B cell (primary cell): ENCODE results near the gene DAO. TPM values are rescaled to one million over a fixed set of nuclear protein-coding genes. Genes with fewer than 3 reads are reported as not detected.

ENCODE experiments used
- ATAC-seq: fragments of 200-7000 bp; cut with Tn5 transposase; one replicate; pipeline ENCODE4 v1.10.0; 2021; ENCODE audit warnings: low read depth, mild to moderate bottlenecking, moderate number of reproducible peaks, moderate library complexity
- CTCF ChIA-PET: fragments of 350-600 bp; sonication (Branson Sonifier 250); formaldehyde crosslinking; loops from one replicate; lab custom pipeline; 2021; ENCODE audit warnings: antibody characterized with exemption, inconsistent platforms; lab: Charles Lee
- POLR2A ChIA-PET: fragments of 350-600 bp; sonication (Branson Sonifier 250); formaldehyde crosslinking; loops from one replicate; lab custom pipeline; 2021; ENCODE audit warnings: antibody characterized with exemption; lab: Charles Lee
- DNase-seq: peaks from one replicate; pipeline ENCODE4 v3.0.0; 2013
- H2AFZ ChIP-seq: 2 replicates; pipeline ENCODE4 v1.6.1; 2012; ENCODE audit warnings: mild to moderate bottlenecking, low read depth, low read length; ENCODE audit not compliant: insufficient read depth, poor library complexity, severe bottlenecking
- H3K27ac ChIP-seq, 2 donors: 1 replicate in 1 of 2; 2 replicates in 1 of 2; pipeline ENCODE4 v1.5.1; 2012 to 2013; ENCODE audit warnings: low read length in 2 of 2, mild to moderate bottlenecking in 2 of 2, moderate library complexity in 1 of 2
- H3K27me3 ChIP-seq, 4 experiments: fragments of 200-600 bp in 1 of 4; sonication (generic) in 1 of 4; replicated peaks in 1 of 4; 1 replicate in 2 of 4; 2 replicates in 2 of 4; pipeline versions ENCODE4 v1.6.1 to v1.7.0; 2013 to 2016; ENCODE audit warnings: low read length in 3 of 4, mild to moderate bottlenecking in 2 of 4, mixed read lengths in 1 of 4, moderate library complexity in 1 of 4; ENCODE audit not compliant: insufficient read depth in 4 of 4, control insufficient read depth in 3 of 4; ENCODE audit errors: control extremely low read depth in 1 of 4
- H3K36me3 ChIP-seq, 2 experiments: replicated peaks in 1 of 2; 1 replicate in 1 of 2; 2 replicates in 1 of 2; pipeline versions ENCODE4 v1.6.1 to v1.7.1; 2013; ENCODE audit warnings: low read length in 1 of 2; ENCODE audit not compliant: insufficient read depth in 2 of 2, control insufficient read depth in 1 of 2; ENCODE audit errors: control extremely low read depth in 1 of 2, extremely low read depth in 1 of 2
- H3K4me1 ChIP-seq, 2 donors: fragments of 200-600 bp in 1 of 2; sonication (generic) in 1 of 2; 1 replicate in 1 of 2; 2 replicates in 1 of 2; pipeline versions ENCODE4 v1.5.1 to v1.6.1; 2013 to 2017; ENCODE audit warnings: low read length in 2 of 2; ENCODE audit not compliant: control insufficient read depth in 2 of 2, insufficient read depth in 2 of 2
- H3K4me2 ChIP-seq: replicated peaks from 2 replicates; pipeline ENCODE3; 2012; ENCODE audit warnings: mild to moderate bottlenecking, low read depth, low read length; ENCODE audit not compliant: poor library complexity, severe bottlenecking
- H3K4me3 ChIP-seq, 5 experiments: fragments of 200-600 bp in 1 of 5; sonication (generic) in 1 of 5; 1 replicate in 3 of 5; 2 replicates in 2 of 5; pipeline versions ENCODE4 v1.5.1 to v1.7.0; 2011 to 2016; ENCODE audit warnings: low read length in 4 of 5, mild to moderate bottlenecking in 4 of 5, low read depth in 2 of 5, control low read depth in 1 of 5, moderate library complexity in 1 of 5; ENCODE audit not compliant: insufficient read depth in 1 of 5; ENCODE audit errors: control extremely low read depth in 1 of 5, extremely low read depth in 1 of 5
- H3K79me2 ChIP-seq: fragments of 200-600 bp; sonication (generic); one replicate; pipeline ENCODE4 v1.6.0; 2016; ENCODE audit warnings: low read length; ENCODE audit not compliant: control insufficient read depth, insufficient read depth
- H3K9ac ChIP-seq: fragments of 200-600 bp; sonication (generic); 2 replicates; pipeline ENCODE4 v1.6.1; 2017; ENCODE audit warnings: mild to moderate bottlenecking, low read length, moderate library complexity
- H3K9me3 ChIP-seq, 3 donors: one replicate each; pipeline versions ENCODE4 v1.6.1 to v1.7.1; 2013; ENCODE audit warnings: low read length in 2 of 3; ENCODE audit not compliant: control insufficient read depth in 2 of 3, insufficient read depth in 1 of 3; ENCODE audit errors: control extremely low read depth in 1 of 3
- H4K20me1 ChIP-seq: 2 replicates; pipeline ENCODE4 v1.6.0; 2012; ENCODE audit warnings: mild to moderate bottlenecking, low read length; ENCODE audit not compliant: insufficient read depth, control insufficient read depth, poor library complexity, severe bottlenecking
- H3K27ac Mint-ChIP-seq: one replicate; pipeline ENCODE4 v1.8.0; 2021; ENCODE audit warnings: mixed read lengths
- H3K27me3 Mint-ChIP-seq: one replicate; pipeline ENCODE4 v1.8.0; 2021; ENCODE audit warnings: mixed read lengths
- H3K4me1 Mint-ChIP-seq: one replicate; pipeline ENCODE4 v1.8.0; 2021; ENCODE audit warnings: mixed read lengths
- H3K4me3 Mint-ChIP-seq: one replicate; pipeline ENCODE4 v1.8.0; 2021; ENCODE audit warnings: mixed read lengths
- H3K9me3 Mint-ChIP-seq: one replicate; pipeline ENCODE4 v1.8.0; 2022; ENCODE audit warnings: mixed read lengths; ENCODE audit not compliant: insufficient read depth
- EZH2 ChIP-seq: IDR thresholded peaks from 2 replicates; pipeline ENCODE4 v1.6.1; 2012; ENCODE audit warnings: borderline replicate concordance, low read depth, mild to moderate bottlenecking, moderate library complexity, low read length; ENCODE audit not compliant: insufficient read depth, poor library complexity, severe bottlenecking
- WGBS: methylation state at CpG from one replicate; pipeline ENCODE4 v1.1.5; 2013; ENCODE audit warnings: missing lambda C conversion rate; ENCODE audit not compliant: insufficient coverage; 5-methylcytosine and 5-hydroxymethylcytosine counted together
- intact Hi-C: fragments of 100-400 bp; cut with micrococcal nuclease; formaldehyde crosslinking; loops from one replicate; pipeline ENCODE4 v1.10.0; 2022
- polyA plus RNA-seq: library from polyadenylated mRNA; depleted of rRNA; stranded (reverse); fragments of >200 nt; gene quantifications from 2 replicates; pipeline ENCODE4 v1.2.3, GENCODE V29; 2012
- total RNA-seq, 2 donors: library from RNA; stranded (reverse); fragments of 120-200 nt in 1 of 2; gene quantifications; 1 replicate in 1 of 2; 2 replicates in 1 of 2; pipeline versions ENCODE4 v1.2.3 to v1.2.4, GENCODE V29; 2013 to 2022
- TF ChIP-seq, protein P1 (sequence below): fragments of 200-600 bp; IDR thresholded peaks from one replicate; pipeline ENCODE4 v1.8.0; 2022; ENCODE audit warnings: antibody characterized with exemption, mild to moderate bottlenecking

Gene DAO
- total and polyA plus RNA-seq, 2 donors (not counting 1 experiment from before 2014, with no cell fraction given): not detected

DNA sequence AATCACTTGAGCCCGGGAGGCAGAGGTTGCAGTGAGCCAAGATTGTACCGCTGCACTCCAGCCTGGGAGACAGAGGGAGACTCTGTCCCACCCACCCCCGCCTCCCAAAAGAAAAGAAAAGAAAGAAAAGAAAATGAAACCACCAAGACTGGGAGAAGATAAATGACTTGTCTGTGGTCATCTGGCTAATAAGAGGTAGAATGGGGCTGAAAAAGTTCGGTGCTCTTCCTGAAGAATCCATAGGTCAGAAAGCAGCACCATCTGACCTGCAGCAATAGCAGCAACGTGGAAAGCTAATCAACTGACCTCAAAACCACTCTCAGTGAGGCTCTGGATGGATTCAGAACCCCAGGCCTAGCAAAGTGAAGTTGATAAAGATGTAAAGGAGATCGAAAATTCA is 47.7 kb upstream of the DAO start:
- H3K4me1 ChIP-seq: peaks cover 0 to 1% of the 10 kb centered on the region in 2 donors
- no peaks in the 10 kb centered on the region for H3K27me3 ChIP-seq
- ChIA-PET CTCF (interaction anchor here (1.0 to 1.3 kb wide), 2 partner anchors 29 to 167 kb away, joined by 3 to 4 read pairs; no protein-coding TSS in a partner anchor), POLR2A (no interaction called here)
- H3K36me3 ChIP-seq: peaks cover 0 to 35% of the 10 kb centered on the region in 2 experiments
- intact Hi-C loops: no loop called here
- peaks cover 3% of the 10 kb centered on the region for H4K20me1 ChIP-seq
- H3K4me2 ChIP-seq: no peak overlapping the region
- H3K9ac ChIP-seq: no peak overlapping the region
- Mint-ChIP-seq H3K27ac (no peak overlapping the region), H3K9me3 (no peaks in the 10 kb centered on the region), H3K27me3 (no peaks in the 10 kb centered on the region), H3K4me1 (peaks cover 4% of the 10 kb centered on the region), H3K4me3 (no peak overlapping the region)
- DNase-seq (no peak), ATAC-seq (no peak)
- peaks cover 8% of the 10 kb centered on the region for H3K79me2 ChIP-seq
- H3K9me3 ChIP-seq: no peaks in the 10 kb centered on the region
- TF ChIP-seq, protein P1, sequence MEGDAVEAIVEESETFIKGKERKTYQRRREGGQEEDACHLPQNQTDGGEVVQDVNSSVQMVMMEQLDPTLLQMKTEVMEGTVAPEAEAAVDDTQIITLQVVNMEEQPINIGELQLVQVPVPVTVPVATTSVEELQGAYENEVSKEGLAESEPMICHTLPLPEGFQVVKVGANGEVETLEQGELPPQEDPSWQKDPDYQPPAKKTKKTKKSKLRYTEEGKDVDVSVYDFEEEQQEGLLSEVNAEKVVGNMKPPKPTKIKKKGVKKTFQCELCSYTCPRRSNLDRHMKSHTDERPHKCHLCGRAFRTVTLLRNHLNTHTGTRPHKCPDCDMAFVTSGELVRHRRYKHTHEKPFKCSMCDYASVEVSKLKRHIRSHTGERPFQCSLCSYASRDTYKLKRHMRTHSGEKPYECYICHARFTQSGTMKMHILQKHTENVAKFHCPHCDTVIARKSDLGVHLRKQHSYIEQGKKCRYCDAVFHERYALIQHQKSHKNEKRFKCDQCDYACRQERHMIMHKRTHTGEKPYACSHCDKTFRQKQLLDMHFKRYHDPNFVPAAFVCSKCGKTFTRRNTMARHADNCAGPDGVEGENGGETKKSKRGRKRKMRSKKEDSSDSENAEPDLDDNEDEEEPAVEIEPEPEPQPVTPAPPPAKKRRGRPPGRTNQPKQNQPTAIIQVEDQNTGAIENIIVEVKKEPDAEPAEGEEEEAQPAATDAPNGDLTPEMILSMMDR: no peak
- no peak overlapping the region for H2AFZ ChIP-seq
- H3K4me3 ChIP-seq: no peak overlapping the region
- WGBS: 100% methylated on average over 1 of the region's 6 CpGs
- H3K27ac ChIP-seq: no peak overlapping the region

- Histone ChIP-seq H3K27ac (no peak overlapping the region), H3K36me3 (peaks cover 0 to 33% of the 10 kb centered on the region in 2 experiments), H3K79me2 (peaks cover 8% of the 10 kb centered on the region), H3K4me2 (no peak overlapping the region), H3K4me3 (no peak overlapping the region), H3K9ac (no peak overlapping the region), H3K9me3 (no peaks in the 10 kb centered on the region), H2AFZ (no peak overlapping the region), H3K27me3 (no peaks in the 10 kb centered on the region), H3K4me1 (peaks cover 0 to under 1% of the 10 kb centered on the region in 2 donors), H4K20me1 (peaks cover 3% of the 10 kb centered on the region)
- H3K4me1 Mint-ChIP-seq: peaks cover 2% of the 10 kb centered on the region
- intact Hi-C loops: no loop called here
- ATAC-seq (no peak), DNase-seq (no peak)
- H3K27ac Mint-ChIP-seq: no peak overlapping the region
- H3K27me3 Mint-ChIP-seq: no peaks in the 10 kb centered on the region
- no peak overlapping the region for H3K4me3 Mint-ChIP-seq
- CTCF ChIA-PET: interaction anchor here (0.6 to 1.3 kb wide), 3 partner anchors 29 to 168 kb away, joined by 3 to 4 read pairs (median 3); no protein-coding TSS in a partner anchor
- no peaks in the 10 kb centered on the region for H3K9me3 Mint-ChIP-seq
- POLR2A ChIA-PET: interaction anchor here (0.6 kb wide), 2 partner anchors 117 to 147 kb away, joined by 3 read pairs; no protein-coding TSS in a partner anchor
- WGBS: 100% methylated on average over 4 of the region's 10 CpGs
- TF ChIP-seq EZH2: no peak
- TF ChIP-seq, protein P1: no peak
Observed at GRCh38 chr12:108832730-108833354, 47.0 kb upstream of the DAO start.
